Trophoblast cell (in vitro differentiated cells and primary cell): ENCODE data around the gene MTREX.

Experiments
- DNase-seq, 2 donors: peaks; one replicate each; pipeline ENCODE4 v3.0.0-alpha.2; 2016
- H2AFZ ChIP-seq: 2 replicates; pipeline ENCODE4 v1.6.1; 2013; ENCODE audit warnings: low read length, moderate library complexity, mild to moderate bottlenecking; ENCODE audit not compliant: insufficient read depth, poor library complexity
- H2AK5ac ChIP-seq: 2 replicates; pipeline ENCODE4 v1.6.1; 2013; ENCODE audit warnings: mild to moderate bottlenecking, low read length
- H2BK120ac ChIP-seq: 2 replicates; pipeline ENCODE4 v1.6.1; 2013; ENCODE audit warnings: low read length, mild to moderate bottlenecking, moderate library complexity; ENCODE audit not compliant: insufficient read depth, poor library complexity
- H2BK12ac ChIP-seq: 2 replicates; pipeline ENCODE4 v1.6.1; 2013; ENCODE audit warnings: mild to moderate bottlenecking, low read length, moderate library complexity
- H2BK5ac ChIP-seq: 2 replicates; pipeline ENCODE4 v1.6.1; 2013; ENCODE audit warnings: low read length, low read depth, moderate library complexity, mild to moderate bottlenecking; ENCODE audit not compliant: poor library complexity
- H3K14ac ChIP-seq: 2 replicates; pipeline ENCODE4 v1.6.1; 2013; ENCODE audit warnings: mild to moderate bottlenecking, low read length
- H3K18ac ChIP-seq: 2 replicates; pipeline ENCODE4 v1.6.1; 2013; ENCODE audit warnings: mild to moderate bottlenecking, low read length
- H3K23ac ChIP-seq: 2 replicates; pipeline ENCODE4 v1.6.1; 2013; ENCODE audit warnings: low read length
- H3K27ac ChIP-seq: 2 replicates; pipeline ENCODE4 v1.5.1; 2013; ENCODE audit warnings: low read depth, mild to moderate bottlenecking, inconsistent platforms, low read length, moderate library complexity
- H3K27me3 ChIP-seq: 2 replicates; pipeline ENCODE4 v1.6.1; 2013; ENCODE audit warnings: inconsistent platforms, mild to moderate bottlenecking, low read length, moderate library complexity; ENCODE audit not compliant: insufficient read depth
- H3K36me3 ChIP-seq, 2 experiments: 1 replicate in 1 of 2; 2 replicates in 1 of 2; pipeline ENCODE4 v1.6.1; 2013; ENCODE audit warnings: low read length in 2 of 2, mild to moderate bottlenecking in 2 of 2, moderate library complexity in 1 of 2; ENCODE audit not compliant: insufficient read depth in 2 of 2, control insufficient read depth in 1 of 2
- H3K4ac ChIP-seq: 2 replicates; pipeline ENCODE4 v1.6.1; 2013; ENCODE audit warnings: low read depth, mild to moderate bottlenecking, low read length, moderate library complexity
- H3K4me1 ChIP-seq, 2 experiments: 1 replicate in 1 of 2; 2 replicates in 1 of 2; pipeline ENCODE4 v1.6.1; 2013; ENCODE audit warnings: low read length in 2 of 2, mild to moderate bottlenecking in 2 of 2, moderate library complexity in 1 of 2; ENCODE audit not compliant: insufficient read depth in 2 of 2, control insufficient read depth in 1 of 2
- H3K4me2 ChIP-seq: 2 replicates; pipeline ENCODE4 v1.6.1; 2013; ENCODE audit warnings: inconsistent platforms, mild to moderate bottlenecking, low read length, moderate library complexity
- H3K4me3 ChIP-seq: 2 replicates; pipeline ENCODE4 v1.5.1; 2013; ENCODE audit warnings: mild to moderate bottlenecking, low read depth, low read length, inconsistent platforms
- H3K79me1 ChIP-seq: one replicate; pipeline ENCODE4 v1.6.1; 2013; ENCODE audit warnings: low read length
- H3K79me2 ChIP-seq: 2 replicates; pipeline ENCODE4 v1.6.1; 2013; ENCODE audit warnings: low read length, mild to moderate bottlenecking; ENCODE audit not compliant: control insufficient read depth, insufficient read depth, poor library complexity
- H3K9ac ChIP-seq: 2 replicates; pipeline ENCODE4 v1.6.1; 2013; ENCODE audit warnings: mild to moderate bottlenecking, low read length
- H3K9me3 ChIP-seq: 2 replicates; pipeline ENCODE4 v1.6.1; 2013; ENCODE audit warnings: low read depth, mild to moderate bottlenecking, control low read depth, inconsistent platforms, low read length; ENCODE audit not compliant: insufficient read depth
- H4K12ac ChIP-seq: 2 replicates; pipeline ENCODE4 v1.6.1; 2013; ENCODE audit warnings: low read depth, mild to moderate bottlenecking, low read length, moderate library complexity
- H4K8ac ChIP-seq: 2 replicates; pipeline ENCODE4 v1.6.1; 2013; ENCODE audit warnings: low read depth, mild to moderate bottlenecking, low read length, moderate library complexity
- H4K91ac ChIP-seq: one replicate; pipeline ENCODE4 v1.6.1; 2013; ENCODE audit warnings: low read depth, mild to moderate bottlenecking, low read length, moderate library complexity
- WGBS: extraction: QIAGEN DNeasy Blood & Tissue Kit; methylation state at CpG from one replicate; pipeline ENCODE4 v1.1.7; 2013; ENCODE audit warnings: missing lambda C conversion rate; ENCODE audit not compliant: insufficient read length, insufficient coverage; ENCODE audit errors: extremely low coverage; 5-methylcytosine and 5-hydroxymethylcytosine counted together

Gene MTREX

GRCh38 chr5:55286411-55286933, 21.3 kb upstream of the MTREX start:
- H3K4ac ChIP-seq: no peak overlapping the region
- no peak overlapping the region for H2BK120ac ChIP-seq
- H2BK12ac ChIP-seq: no peak overlapping the region
- no peak overlapping the region for H3K9ac ChIP-seq
- no peak overlapping the region for H4K8ac ChIP-seq
- H3K18ac ChIP-seq: no peak overlapping the region
- H2AK5ac ChIP-seq: no peak overlapping the region
- H3K23ac ChIP-seq: no peak overlapping the region
- peaks cover 10 to 15% of the 10 kb centered on the region in 2 experiments for H3K36me3 ChIP-seq
- H3K27ac ChIP-seq: no peak overlapping the region
- DNase-seq: no peak
- no peaks in the 10 kb centered on the region for H3K27me3 ChIP-seq
- no peak overlapping the region for H4K91ac ChIP-seq
- no peaks in the 10 kb centered on the region for H3K79me1 ChIP-seq
- no peak overlapping the region for H2BK5ac ChIP-seq
- H3K4me3 ChIP-seq: no peak overlapping the region
- no CpG with 5 or more reads among the region's 1 CpG for whole genome bisulfite sequencing
- no peak overlapping the region for H2AFZ ChIP-seq
- H3K4me1 ChIP-seq: no peaks in the 10 kb centered on the region
- no peak overlapping the region for H3K4me2 ChIP-seq
- no peaks in the 10 kb centered on the region for H3K9me3 ChIP-seq
- H4K12ac ChIP-seq: no peak overlapping the region
- no peaks in the 10 kb centered on the region for H3K79me2 ChIP-seq
- H3K14ac ChIP-seq: no peak overlapping the region

- Histone ChIP-seq H2AK5ac (no peak overlapping the region), H4K91ac (no peak overlapping the region), H3K27me3 (no peaks in the 10 kb centered on the region), H3K18ac (no peak overlapping the region), H3K9me3 (no peaks in the 10 kb centered on the region), H3K79me2 (no peaks in the 10 kb centered on the region), H2BK5ac (no peak overlapping the region), H3K4ac (no peak overlapping the region), H4K8ac (no peak overlapping the region), H2BK12ac (no peak overlapping the region), H3K4me2 (no peak overlapping the region), H3K14ac (no peak overlapping the region), H2BK120ac (no peak overlapping the region), H3K23ac (no peak overlapping the region), H3K4me3 (no peak overlapping the region), H3K9ac (no peak overlapping the region), H3K27ac (no peak overlapping the region), H3K4me1 (no peaks in the 10 kb centered on the region), H2AFZ (no peak overlapping the region), H4K12ac (no peak overlapping the region), H3K79me1 (no peaks in the 10 kb centered on the region), H3K36me3 (peaks cover 8 to 17% of the 10 kb centered on the region in 2 experiments)
- no peak for DNase-seq
Measured at GRCh38 chr5:55289808-55290207, 18.0 kb upstream of the MTREX start.

GRCh38 chr5:55290991-55291390, 16.8 kb upstream of the MTREX start:
- Histone ChIP-seq H2BK12ac (no peak overlapping the region), H3K79me1 (no peaks in the 10 kb centered on the region), H3K9me3 (no peaks in the 10 kb centered on the region), H3K14ac (no peak overlapping the region), H3K27ac (no peak overlapping the region), H3K9ac (no peak overlapping the region), H3K18ac (no peak overlapping the region), H3K4me1 (no peaks in the 10 kb centered on the region), H3K4ac (no peak overlapping the region), H4K8ac (no peak overlapping the region), H3K4me2 (no peak overlapping the region), H4K91ac (no peak overlapping the region), H2AK5ac (no peak overlapping the region), H2AFZ (no peak overlapping the region), H3K79me2 (no peaks in the 10 kb centered on the region), H3K23ac (no peak overlapping the region), H2BK5ac (no peak overlapping the region), H3K4me3 (no peak overlapping the region), H3K36me3 (peaks cover 11 to 15% of the 10 kb centered on the region in 2 experiments), H3K27me3 (no peaks in the 10 kb centered on the region), H2BK120ac (no peak overlapping the region), H4K12ac (no peak overlapping the region)
- WGBS: no CpG with 5 or more reads among the region's 2 CpGs
- no peak for DNase-seq

GRCh38 chr5:55294935-55295334, 12.9 kb upstream of the MTREX start:
- Histone ChIP-seq H3K79me1 (no peaks in the 10 kb centered on the region), H4K8ac (no peak overlapping the region), H3K18ac (no peak overlapping the region), H2BK5ac (no peak overlapping the region), H3K9me3 (no peaks in the 10 kb centered on the region), H3K4me3 (no peak overlapping the region), H3K9ac (no peak overlapping the region), H3K23ac (no peak overlapping the region), H4K12ac (no peak overlapping the region), H3K4ac (no peak overlapping the region), H3K4me1 (no peaks in the 10 kb centered on the region), H3K27me3 (no peaks in the 10 kb centered on the region), H3K14ac (no peak overlapping the region), H2BK120ac (no peak overlapping the region), H2AK5ac (no peak overlapping the region), H4K91ac (no peak overlapping the region), H2BK12ac (no peak overlapping the region), H2AFZ (no peak overlapping the region), H3K4me2 (no peak overlapping the region), H3K79me2 (no peaks in the 10 kb centered on the region), H3K27ac (no peak overlapping the region), H3K36me3 (peaks cover 7 to 10% of the 10 kb centered on the region in 2 experiments)
- WGBS: no CpG with 5 or more reads among the region's 1 CpG
- no peak for DNase-seq
